Prostate gland (tissue), 2 donors: Measurements from ENCODE around the gene EVC. TPM values are rescaled to one million over a fixed set of nuclear protein-coding genes. Genes with fewer than 3 reads are reported as not detected.

Source experiments
- DNase-seq: peaks from one replicate; pipeline ENCODE4 v3.0.0-alpha.2; 2019; ENCODE audit warnings: low spot score
- H3K27ac ChIP-seq, 2 donors: fragments of 200-600 bp; sonication (generic); 2 replicates each; pipeline ENCODE4 v1.5.1; 2017 to 2019
- H3K27me3 ChIP-seq: fragments of 200-600 bp; sonication (generic); replicated peaks from 2 replicates; pipeline ENCODE4 v1.5.1; 2019; ENCODE audit not compliant: insufficient read depth
- H3K36me3 ChIP-seq, 2 donors: fragments of 200-600 bp; sonication (generic); 1 replicate in 1 of 2; 2 replicates in 1 of 2; pipeline versions ENCODE4 v1.5.1 to v1.8.1; 2017 to 2019
- H3K4me1 ChIP-seq: fragments of 200-600 bp; sonication (generic); replicated peaks from 2 replicates; pipeline ENCODE4 v1.5.1; 2019
- H3K4me3 ChIP-seq, 2 donors: fragments of 200-600 bp; sonication (generic); 2 replicates each; pipeline ENCODE4 v1.5.1; 2017 to 2019
- H3K9me3 ChIP-seq: fragments of 200-600 bp; sonication (generic); 2 replicates; pipeline ENCODE4 v1.5.1; 2017
- POLR2A ChIP-seq: fragments of 450-650 bp; IDR thresholded peaks from one replicate; pipeline ENCODE4 v1.6.1; 2016; ENCODE audit warnings: antibody characterized with exemption, mild to moderate bottlenecking
- POLR2AphosphoS5 ChIP-seq: sonication (generic); formaldehyde crosslinking; IDR thresholded peaks from one replicate; pipeline ENCODE4 v1.6.1; 2017; ENCODE audit warnings: antibody characterized with exemption
- WGBS: methylation state at CpG from one replicate; pipeline ENCODE4 v1.1.5; 2018; 5-methylcytosine and 5-hydroxymethylcytosine counted together
- intact Hi-C: fragments of 100-400 bp; cut with DNase I; formaldehyde crosslinking; loops from one replicate; pipeline ENCODE4 v1.14.2; 2022
- total RNA-seq, 2 donors: library from RNA; depleted of rRNA; stranded (reverse); fragments of >200 nt; gene quantifications; one replicate each; pipeline ENCODE4 v1.1.0, GENCODE V29; 2016
- TF ChIP-seq, protein P1 (sequence below), 4 experiments: fragments of 200-600 bp in 2 of 4; fragments of 450-650 bp in 2 of 4; sonication (generic) in 2 of 4; IDR thresholded peaks; 1 replicate in 3 of 4; 2 replicates in 1 of 4; pipeline ENCODE4 v1.5.1; 2016 to 2019; ENCODE audit warnings: antibody characterized with exemption in 4 of 4, mild to moderate bottlenecking in 2 of 4, moderate library complexity in 2 of 4

Gene EVC
- total RNA-seq, 2 donors from 2014 or later, result 49.0 to 55.7 TPM

- intact Hi-C loops, result no loop called here
- Histone ChIP-seq H3K36me3 (peaks cover 0 to 9% of the 10 kb centered on the region in 2 donors), H3K27ac (no peak overlapping the region), H3K9me3 (no peaks in the 10 kb centered on the region), H3K27me3 (no peaks in the 10 kb centered on the region), H3K4me1 (no peaks in the 10 kb centered on the region), H3K4me3 (no peak overlapping the region)
- DNase-seq, result no peak
- TF ChIP-seq, protein P1, sequence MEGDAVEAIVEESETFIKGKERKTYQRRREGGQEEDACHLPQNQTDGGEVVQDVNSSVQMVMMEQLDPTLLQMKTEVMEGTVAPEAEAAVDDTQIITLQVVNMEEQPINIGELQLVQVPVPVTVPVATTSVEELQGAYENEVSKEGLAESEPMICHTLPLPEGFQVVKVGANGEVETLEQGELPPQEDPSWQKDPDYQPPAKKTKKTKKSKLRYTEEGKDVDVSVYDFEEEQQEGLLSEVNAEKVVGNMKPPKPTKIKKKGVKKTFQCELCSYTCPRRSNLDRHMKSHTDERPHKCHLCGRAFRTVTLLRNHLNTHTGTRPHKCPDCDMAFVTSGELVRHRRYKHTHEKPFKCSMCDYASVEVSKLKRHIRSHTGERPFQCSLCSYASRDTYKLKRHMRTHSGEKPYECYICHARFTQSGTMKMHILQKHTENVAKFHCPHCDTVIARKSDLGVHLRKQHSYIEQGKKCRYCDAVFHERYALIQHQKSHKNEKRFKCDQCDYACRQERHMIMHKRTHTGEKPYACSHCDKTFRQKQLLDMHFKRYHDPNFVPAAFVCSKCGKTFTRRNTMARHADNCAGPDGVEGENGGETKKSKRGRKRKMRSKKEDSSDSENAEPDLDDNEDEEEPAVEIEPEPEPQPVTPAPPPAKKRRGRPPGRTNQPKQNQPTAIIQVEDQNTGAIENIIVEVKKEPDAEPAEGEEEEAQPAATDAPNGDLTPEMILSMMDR (IDR thresholded peaks at IDR 0.05), result no peak
- TF ChIP-seq POLR2AphosphoS5 (no peak), POLR2A (no peak)
- WGBS, result 94% methylated on average over 18 of the region's 18 CpGs
These were observed 86.0 kb downstream of the EVC start for GRCh38 chr4:5796976-5797375.

GRCh38 chr4:5797866-5798265, 86.9 kb downstream of the EVC start:
- DNase-seq, result no peak
- peaks cover 0 to 9% of the 10 kb centered on the region in 2 donors for H3K36me3 ChIP-seq
- no peaks in the 10 kb centered on the region for H3K27me3 ChIP-seq

DNA sequence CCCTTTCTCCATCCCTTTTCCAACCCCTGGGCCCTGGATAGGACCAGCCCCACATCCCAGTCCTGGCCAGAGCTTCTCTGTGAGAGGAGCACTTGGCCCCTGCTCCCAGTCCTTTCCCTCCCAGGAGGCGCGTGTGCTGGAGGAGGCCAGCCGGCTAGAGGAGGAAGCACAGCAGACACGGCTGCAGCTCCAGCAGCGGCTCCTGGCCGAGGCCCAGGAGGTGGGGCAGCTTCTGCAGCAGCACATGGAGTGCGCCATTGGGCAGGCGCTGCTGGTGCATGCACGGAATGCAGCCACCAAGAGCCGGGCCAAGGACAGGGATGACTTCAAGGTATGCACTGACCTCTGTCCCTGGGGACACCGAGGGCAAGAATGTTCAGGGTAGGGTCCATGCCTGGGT, 87.5 kb downstream of the EVC start:
- no peak for TF ChIP-seq POLR2AphosphoS5
- no peak for TF ChIP-seq POLR2A
- TF ChIP-seq, protein P1 (IDR thresholded peaks at IDR 0.05), result no peak
- Histone ChIP-seq H3K9me3 (no peaks in the 10 kb centered on the region), H3K27me3 (no peaks in the 10 kb centered on the region), H3K27ac (no peak overlapping the region), H3K4me3 (no peak overlapping the region), H3K4me1 (no peaks in the 10 kb centered on the region), H3K36me3 (peaks cover 0 to 9% of the 10 kb centered on the region in 2 donors)
- no peak for DNase-seq
- 74% methylated on average over 11 of the region's 11 CpGs for WGBS
- intact Hi-C loops, result no loop called here

More at GRCh38 chr4:5797866-5798265, 86.9 kb downstream of the EVC start:
- intact Hi-C loops, result no loop called here
- TF ChIP-seq, protein P1 (IDR thresholded peaks at IDR 0.05), result no peak
- TF ChIP-seq POLR2AphosphoS5, result no peak
- TF ChIP-seq POLR2A, result no peak
- Histone ChIP-seq H3K9me3 (no peaks in the 10 kb centered on the region), H3K4me3 (no peak overlapping the region), H3K4me1 (no peaks in the 10 kb centered on the region), H3K27ac (no peak overlapping the region)
- 95% methylated on average over 6 of the region's 6 CpGs for WGBS

- Histone ChIP-seq H3K27ac (no peak overlapping the region), H3K4me1 (no peaks in the 10 kb centered on the region), H3K9me3 (no peaks in the 10 kb centered on the region), H3K36me3 (peaks cover 0 to 9% of the 10 kb centered on the region in 2 donors), H3K4me3 (no peak overlapping the region), H3K27me3 (no peaks in the 10 kb centered on the region)
- TF ChIP-seq, protein P1 (IDR thresholded peaks at IDR 0.05), result no peak
- no peak for TF ChIP-seq POLR2A
- TF ChIP-seq POLR2AphosphoS5, result no peak
- intact Hi-C loops, result no loop called here
- DNase-seq, result no peak
- 97% methylated on average over 11 of the region's 11 CpGs for WGBS
These were observed 87.9 kb downstream of the EVC start for GRCh38 chr4:5798946-5799345.

DNA sequence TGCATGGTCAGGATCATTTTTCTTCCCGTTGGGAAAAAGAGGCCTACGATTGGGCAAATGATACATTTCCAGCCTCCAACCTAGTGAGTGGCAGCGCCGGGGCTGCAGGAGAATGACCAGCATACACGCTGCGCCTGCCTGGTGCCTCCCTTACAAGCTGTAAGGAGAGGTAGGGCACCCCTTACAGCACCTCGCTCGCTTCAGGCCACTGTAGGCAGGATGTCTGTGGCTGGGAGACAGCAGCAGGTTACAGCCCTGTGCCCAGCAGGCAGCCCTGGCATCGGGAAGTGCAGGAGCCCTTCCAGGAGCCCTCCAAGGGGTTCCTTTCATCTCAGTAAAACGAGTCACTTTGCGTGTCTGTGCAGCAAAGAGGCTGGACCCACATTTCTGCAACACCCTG, 88.4 kb downstream of the EVC start:
- TF ChIP-seq, protein P1 (IDR thresholded peaks at IDR 0.05), result no peak
- no peak for TF ChIP-seq POLR2AphosphoS5
- TF ChIP-seq POLR2A, result no peak
- Histone ChIP-seq H3K27ac (no peak overlapping the region), H3K36me3 (peaks cover 0 to 9% of the 10 kb centered on the region in 2 donors), H3K4me3 (no peak overlapping the region), H3K27me3 (no peaks in the 10 kb centered on the region), H3K9me3 (no peaks in the 10 kb centered on the region), H3K4me1 (no peaks in the 10 kb centered on the region)
- intact Hi-C loops, result no loop called here
- DNase-seq, result no peak
- WGBS, result 82% methylated on average over 11 of the region's 11 CpGs
